SW 1271 (cell line): ENCODE measurements around the gene JAK1.

Source experiments
- DNase-seq, 2 experiments: peaks; one replicate each; lab custom pipeline; 2025; lab: John Stamatoyannopoulos, UW

The JAK1 gene

DNA sequence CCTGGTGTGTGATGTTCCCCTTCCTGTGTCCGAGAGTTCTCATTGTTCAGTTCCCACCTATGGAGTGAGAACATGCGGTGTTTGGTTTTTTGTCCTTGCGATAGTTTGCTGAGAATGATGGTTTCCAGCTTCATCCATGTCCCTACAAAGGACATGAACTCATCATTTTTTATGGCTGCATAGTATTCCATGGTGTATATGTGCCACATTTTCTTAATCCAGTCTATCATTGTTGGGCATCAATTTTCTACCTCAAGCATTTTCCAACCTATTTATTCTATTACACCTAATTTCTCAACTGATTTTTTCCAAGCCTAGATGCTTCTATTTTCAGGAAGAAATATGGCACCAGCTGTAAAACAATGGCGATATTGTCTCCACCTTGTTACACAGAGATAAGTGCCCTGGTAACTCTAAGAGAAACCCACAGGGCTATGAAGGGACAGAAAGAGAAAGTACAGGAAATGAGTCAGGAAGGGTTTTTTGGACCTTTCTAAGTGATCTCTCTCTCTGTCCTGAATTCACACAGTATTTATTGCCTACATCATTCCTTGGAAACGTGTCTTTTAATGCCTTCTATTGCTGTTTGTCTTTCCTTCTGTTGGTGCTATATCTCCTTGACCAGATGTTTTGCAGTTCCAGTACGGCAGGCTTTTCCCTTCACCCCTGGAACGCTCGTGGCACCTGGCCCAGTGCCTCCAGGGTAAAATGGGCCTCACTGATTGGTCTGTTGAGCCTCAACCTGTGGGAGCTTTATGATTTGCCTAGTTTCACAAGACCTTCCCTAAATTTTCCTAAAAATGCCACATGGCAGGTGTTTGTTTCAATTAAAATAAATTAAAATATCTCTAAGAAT is 14.6 kb upstream of the JAK1 start:
- DNase-seq: no peak

GRCh38 chr1:64979358-64979757 is 13.0 kb upstream of the JAK1 start:
- DNase-seq: no peak

- no peak for DNase-seq
Measured at GRCh38 chr1:64976361-64976760, 10.0 kb upstream of the JAK1 start.

GRCh38 chr1:64975740-64976139 is 9.4 kb upstream of the JAK1 start:
- no peak for DNase-seq

DNA sequence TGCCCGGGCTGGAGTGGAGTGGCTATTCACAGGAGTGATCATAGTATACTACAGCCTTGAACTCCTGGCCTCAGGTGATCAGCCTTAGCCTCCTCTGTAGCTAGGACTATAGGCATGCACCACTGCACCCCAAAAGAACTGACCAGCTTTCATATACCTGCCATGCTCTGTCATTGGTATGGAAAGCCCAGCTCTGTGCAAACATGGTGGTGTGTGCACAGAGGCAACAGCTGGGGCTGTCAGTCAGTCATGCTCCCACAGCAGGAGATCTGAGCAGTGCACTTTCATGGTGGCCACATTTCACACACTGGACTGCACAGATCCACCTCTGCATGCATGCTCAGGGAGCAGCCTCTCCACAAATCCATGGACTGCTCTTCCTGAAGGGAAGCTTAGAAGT is 8.8 kb upstream of the JAK1 start:
- no peak for DNase-seq

DNA sequence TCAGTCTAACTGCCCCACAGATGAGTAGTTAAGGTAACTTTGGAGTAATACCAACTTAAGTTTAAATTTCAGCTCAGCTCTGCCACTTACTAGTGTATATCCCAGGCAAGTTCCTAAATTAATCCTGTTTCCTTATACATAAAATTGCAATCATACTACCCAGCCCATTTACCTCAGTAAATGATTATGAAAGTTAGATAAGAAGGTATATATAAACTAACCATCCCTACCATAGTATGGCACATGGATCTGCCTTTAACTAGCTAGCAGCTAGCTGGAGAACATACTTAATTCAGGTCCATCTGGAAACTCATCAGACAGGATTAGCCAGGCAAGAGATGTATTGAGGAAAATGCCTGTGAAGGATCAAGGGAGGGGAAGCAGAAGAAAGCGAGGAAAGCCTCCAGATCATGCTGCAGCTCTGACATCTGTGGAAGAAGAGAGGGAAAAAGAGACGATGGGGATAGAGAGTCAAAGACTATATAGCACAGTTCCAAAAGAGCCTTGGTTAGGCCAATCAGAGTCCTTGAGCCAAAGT is 8.0 kb upstream of the JAK1 start:
- no peak for DNase-seq

DNA sequence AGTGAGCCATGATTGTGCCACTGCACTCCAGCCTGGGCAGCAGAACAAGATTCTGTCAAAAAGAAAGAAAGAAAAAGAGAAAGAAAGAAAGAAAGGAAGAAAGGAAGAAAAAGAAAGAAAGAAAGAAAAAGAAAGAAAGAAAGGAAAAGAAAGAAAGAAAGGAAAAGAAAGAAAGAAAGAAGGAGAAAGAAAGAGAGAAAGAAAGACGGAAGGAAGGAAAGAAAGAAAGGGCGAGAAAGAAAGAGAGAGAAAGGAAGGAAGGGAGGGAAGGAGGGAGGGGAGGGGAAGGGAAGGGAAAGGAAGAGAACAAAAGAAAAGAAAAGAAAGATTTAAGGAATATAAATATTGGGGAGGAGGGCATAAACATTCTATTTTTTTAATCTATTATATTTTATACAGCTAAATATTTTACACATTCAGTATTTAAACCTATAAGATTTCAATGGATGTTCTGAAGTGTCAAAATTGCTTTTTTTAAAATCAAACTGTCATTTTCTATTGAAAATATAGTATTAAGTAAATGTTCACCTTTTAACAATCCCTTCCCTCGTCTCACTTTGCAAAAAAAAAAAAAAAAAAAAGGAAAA is 6.8 kb upstream of the JAK1 start:
- no peak for DNase-seq

DNA sequence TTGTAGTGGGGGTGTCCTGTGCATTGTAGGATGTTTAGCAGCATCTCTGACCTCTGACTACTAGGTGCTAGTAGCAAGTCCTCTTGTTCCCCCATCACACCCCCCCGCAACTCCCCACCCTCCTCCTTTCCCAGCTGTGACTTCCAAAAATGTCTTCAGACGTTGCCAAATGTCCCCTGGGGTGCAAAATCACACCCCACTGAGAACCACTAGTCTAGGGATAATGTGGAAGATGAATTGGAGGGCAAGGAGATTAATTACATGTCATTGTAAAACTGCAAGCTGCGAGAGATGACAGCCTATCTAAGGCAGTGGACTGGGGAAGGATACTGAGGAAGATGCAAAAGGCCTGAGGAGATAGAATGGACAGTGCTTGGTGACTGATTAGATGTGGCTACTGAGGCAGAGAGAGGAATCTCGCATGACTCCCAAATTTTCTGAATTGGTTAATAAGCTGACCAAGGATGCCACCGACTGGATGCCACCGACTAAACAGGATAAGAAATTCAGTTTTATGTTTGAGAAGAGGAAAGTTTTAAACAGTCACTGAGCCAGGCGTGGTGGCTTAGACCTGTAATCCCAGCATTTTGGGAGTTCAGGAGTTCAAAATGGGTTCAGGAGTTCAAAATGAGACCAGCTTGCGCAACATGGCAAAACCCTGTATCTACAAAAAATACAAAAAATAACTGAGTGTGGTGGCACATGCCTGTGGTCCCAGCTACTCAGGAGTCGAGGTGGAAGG is 3.1 kb upstream of the JAK1 start:
- no peak for DNase-seq

GRCh38 chr1:64967381-64967780 is 1.0 kb upstream of the JAK1 start:
- no peak for DNase-seq

GRCh38 chr1:64965366-64966157 is 787 bp downstream of the JAK1 start:
- peak in 1 of 2 experiments; percentile 7 for DNase-seq

- DNase-seq: no peak
Measured at GRCh38 chr1:64963466-64963865, 2.9 kb downstream of the JAK1 start.

DNA sequence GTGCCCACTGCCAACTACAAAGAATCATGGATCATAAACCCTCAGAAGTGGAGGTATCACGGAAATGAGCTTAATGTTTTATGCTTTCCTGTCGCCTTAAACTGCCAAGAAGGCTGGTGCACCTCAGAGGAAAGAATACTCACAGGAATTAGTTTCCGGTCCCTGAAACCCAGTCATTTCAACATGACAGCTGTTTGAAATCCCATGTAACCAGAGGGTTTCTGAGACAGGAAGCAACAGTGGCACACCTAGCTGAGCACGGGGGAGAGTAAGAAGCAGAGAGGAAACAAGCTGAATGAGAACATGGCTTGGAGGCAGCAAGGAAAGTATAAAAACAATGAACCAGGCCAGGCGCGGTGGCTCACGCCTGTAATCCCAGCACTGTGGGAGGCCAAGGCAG is 3.9 kb downstream of the JAK1 start:
- DNase-seq: no peak

GRCh38 chr1:64961923-64962322 is 4.4 kb downstream of the JAK1 start:
- DNase-seq: no peak

DNA sequence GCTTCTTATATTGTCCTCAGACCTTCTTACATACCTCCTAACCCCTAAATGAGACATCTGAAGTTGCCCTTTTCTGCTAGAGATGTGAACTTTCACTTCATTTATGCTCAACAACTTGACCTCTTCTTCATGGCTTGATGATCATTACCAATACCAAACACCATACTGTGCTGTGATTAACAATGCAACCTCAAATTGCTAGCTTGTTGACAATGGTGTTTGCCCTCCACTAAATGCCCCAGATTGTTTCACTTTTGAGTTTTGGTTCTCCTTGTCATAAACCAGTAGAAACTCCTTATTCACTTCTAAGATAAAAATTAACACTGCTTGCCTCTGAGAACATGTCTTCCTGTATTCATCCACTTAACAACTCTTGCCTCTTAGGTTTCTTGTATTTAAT is 5.6 kb downstream of the JAK1 start:
- DNase-seq: no peak

- DNase-seq: no peak
Measured at GRCh38 chr1:64959986-64960385, 6.4 kb downstream of the JAK1 start.

DNA sequence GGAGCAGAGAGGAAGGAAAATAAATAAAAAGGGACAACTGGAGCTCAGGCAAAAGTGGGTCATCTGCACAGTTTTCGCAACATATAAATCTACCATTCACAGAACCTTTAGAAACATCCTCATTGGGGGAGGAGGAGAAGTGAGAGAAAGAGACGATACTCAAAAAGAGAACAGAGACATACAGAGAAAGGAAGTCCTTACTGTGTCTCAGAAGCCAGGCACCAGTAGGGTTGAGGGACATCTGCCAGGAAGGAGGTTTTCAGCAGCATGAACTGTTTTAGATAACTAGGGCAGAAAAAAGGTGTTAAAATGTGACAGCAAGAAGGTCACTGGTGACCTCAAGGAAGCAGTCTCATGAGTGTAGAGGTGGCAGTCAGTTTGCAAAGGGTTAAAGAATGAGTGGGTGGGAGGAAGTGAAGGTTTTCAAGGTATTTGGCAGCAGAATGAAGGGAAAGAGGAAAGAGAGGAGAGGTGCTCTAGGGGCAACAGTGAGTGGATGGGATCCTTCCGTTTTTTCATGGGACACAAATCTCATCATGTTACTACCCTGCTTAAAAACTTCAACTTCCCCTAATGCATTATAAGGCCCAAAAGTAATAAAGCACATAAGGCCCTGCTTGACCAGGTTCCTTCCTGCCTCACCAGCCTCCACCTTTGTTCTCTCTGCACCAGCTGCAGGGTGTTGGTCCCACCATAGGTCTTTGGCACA is 9.5 kb downstream of the JAK1 start:
- DNase-seq: no peak

DNA sequence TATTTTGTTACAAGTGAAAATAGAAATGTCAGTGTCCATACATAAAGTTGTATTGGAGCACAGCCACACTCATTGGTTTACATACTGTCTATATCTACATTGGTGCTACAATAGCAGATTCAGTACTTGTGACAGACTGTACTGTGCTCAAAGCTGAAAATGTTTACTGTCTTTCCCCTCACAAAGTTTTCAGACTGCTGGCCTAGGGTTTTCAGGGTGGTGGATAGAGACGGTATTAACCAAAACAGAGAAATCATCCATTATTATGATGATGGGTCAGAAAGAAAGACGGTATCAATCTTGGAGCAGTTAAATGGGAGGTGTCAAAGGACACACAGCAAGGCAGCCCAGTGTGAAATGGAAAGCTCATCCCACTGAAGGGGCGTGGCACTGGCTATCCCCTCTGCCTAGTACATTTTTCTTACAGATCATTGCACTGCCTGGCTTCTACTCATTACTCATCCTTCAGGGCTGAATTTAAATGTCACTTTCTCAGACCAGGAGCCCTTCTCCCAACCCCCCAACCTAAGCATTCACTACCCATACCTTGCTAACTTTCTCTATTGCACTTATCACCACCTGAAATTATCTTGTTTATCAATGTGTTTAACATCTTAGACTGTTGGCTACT is 10.2 kb downstream of the JAK1 start:
- no peak for DNase-seq

DNA sequence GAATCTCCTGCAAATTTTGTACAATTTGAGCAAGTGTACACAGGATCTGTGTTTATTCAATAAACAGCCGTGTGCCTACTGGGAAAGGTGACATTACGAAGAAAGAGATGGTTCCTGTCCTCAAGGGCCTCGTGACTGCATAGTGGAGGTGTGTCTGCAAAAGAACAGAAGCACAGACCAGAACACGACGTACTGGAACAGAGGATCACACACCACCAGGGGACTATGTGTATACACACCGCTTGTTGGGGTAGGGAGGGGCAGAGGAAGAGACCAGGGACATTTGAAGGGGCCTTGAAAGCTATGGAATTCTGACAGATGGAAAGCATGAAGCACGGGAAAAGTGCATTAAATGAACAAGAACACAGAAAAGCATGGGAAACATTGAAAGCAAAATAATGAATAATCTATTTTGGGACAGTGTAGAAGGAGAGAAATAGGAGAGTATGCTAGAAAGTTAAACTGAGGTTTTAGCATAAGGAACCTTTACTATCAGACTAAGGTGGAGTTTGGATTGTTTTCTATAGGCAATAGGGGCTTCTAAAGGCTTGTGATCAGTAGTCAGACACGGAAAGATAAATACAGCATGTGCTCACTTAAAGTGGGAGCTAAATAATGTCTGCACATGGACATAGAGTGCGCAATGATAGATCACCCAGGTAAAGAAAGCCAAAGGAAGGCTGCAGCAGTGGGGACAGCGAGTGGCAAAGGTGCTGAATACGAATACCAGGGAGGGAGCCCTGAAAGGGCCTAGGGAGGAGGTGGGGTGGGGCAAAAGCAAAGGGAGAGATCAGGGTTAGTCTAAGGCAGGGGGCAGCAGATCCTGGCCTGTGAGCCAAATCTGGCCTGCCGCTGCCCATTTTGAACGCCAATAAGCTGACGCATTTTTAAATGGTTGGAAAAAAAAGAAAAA is 11.0 kb downstream of the JAK1 start:
- no peak for DNase-seq

DNA sequence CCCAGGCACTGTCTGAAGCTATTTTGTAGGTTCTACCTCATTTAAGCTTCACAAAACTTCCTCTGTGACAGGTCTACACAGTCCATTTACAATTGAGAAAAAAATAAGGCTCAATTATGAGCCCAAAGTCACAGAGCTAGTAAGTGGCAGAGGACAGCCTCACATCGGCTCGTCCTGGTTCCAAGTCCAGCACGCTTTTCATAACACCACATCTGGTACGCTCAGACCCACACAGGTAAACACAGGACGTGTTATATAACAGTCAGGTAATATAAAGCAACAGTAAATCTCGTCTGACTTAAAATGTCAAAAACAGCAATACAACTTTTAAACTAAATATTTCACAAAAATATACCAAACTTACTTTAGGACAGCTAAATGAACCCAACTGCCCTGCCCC is 13.1 kb downstream of the JAK1 start:
- DNase-seq: no peak

- DNase-seq: no peak
Measured at GRCh38 chr1:64950284-64950809, 16.0 kb downstream of the JAK1 start.
